H54 (cell line): ENCODE measurements around the gene MVB12B.

Experiments used
- DNase-seq: peaks from one replicate; pipeline ENCODE4 v3.0.0; 2011; ENCODE audit warnings: low spot score, mixed read lengths; ENCODE audit not compliant: insufficient read length
- FAIRE-seq: peaks from 3 replicates; lab custom pipeline; 2011; peaks lifted over from hg19 to GRCh38; lab: Jason Lieb, UNC
- POLR2A ChIP-seq: IDR thresholded peaks from 2 replicates; pipeline ENCODE4 v1.6.1; 2011; ENCODE audit warnings: low read depth, mild to moderate bottlenecking, low read length

Gene MVB12B

DNA sequence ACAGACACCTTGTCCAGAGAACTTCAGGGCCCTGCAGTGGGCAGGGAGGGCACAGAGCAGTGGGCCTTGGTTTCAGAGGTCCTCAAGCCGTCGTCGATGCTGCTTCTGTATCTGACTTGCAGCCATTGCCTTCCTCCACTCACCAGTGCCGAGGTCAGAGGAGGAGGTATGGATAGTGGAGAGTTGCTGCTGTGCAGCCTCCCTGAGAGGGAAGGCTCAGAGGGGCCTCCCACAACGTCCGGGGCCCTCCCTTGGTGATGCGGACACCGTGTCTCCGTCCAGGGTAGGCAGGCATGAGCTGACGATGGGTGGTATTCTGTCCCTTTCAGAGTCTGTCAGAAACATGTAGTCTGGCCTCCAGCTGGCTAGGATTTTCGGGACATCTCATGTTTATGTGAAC lies 73.9 kb downstream of the MVB12B start:
- TF ChIP-seq POLR2A = no peak
- no peak for FAIRE-seq
- DNase-seq = no peak

DNA sequence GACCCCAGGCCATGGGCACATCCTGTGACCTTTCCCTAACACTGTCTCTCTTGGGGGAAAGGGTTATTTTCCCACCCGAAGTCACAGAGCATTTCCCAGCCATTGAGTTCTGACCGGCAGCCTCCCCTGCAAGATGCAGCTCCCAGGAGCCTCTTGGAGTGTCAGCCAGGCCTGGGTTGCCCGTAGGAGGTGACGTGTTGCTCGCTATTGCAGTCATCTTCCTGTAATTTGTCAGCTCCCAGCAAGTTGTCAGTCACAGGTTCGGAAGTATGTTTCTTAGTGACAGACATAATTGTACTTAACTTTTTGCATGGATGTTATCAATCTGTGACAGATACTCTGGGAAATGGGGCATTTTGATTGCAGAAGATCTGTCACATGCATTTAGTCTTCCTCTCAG lies 74.5 kb downstream of the MVB12B start:
- FAIRE-seq = no peak
- TF ChIP-seq POLR2A = no peak
- no peak for DNase-seq

DNA sequence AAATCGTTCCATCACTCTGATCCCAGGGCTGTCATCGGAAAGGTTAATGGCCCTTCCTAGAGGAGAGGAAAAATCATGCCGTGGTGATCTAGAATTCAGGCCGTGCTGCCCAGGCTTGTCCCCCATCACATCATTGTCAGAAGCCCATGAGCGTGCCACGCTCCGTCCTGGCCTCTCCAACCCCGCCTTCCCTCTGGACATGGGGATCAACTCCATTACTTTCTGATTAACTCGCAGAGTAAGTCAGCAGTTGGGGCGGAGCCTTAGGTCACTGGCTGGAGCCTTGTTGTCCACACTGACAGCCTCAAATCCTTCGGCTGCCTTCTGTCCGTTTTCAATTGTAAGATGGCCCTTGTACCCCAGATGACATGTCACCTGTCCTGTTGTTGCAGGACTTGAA lies 75.0 kb downstream of the MVB12B start:
- FAIRE-seq (no peak), DNase-seq (no peak)
- no peak for TF ChIP-seq POLR2A

DNA sequence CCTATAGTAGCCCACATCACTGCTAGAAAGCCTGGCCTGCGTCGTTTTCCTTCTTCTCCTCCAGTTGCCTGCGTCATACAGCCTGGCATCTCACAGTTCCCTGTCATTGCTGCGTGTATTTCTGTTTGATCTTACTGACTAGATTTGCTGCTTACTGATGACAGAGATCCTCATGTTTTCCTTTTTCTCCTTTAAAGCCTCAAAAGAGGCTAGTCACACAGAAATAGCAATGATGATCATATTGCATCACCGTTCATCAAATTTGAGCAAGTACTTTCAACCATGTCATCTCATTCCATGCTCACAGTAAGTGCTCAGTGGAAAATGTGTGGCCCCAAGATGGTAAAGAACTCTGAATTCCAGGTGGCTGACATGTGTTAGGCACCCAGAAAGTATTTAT lies 76.8 kb downstream of the MVB12B start:
- DNase-seq = no peak
- no peak for FAIRE-seq
- TF ChIP-seq POLR2A = no peak

DNA sequence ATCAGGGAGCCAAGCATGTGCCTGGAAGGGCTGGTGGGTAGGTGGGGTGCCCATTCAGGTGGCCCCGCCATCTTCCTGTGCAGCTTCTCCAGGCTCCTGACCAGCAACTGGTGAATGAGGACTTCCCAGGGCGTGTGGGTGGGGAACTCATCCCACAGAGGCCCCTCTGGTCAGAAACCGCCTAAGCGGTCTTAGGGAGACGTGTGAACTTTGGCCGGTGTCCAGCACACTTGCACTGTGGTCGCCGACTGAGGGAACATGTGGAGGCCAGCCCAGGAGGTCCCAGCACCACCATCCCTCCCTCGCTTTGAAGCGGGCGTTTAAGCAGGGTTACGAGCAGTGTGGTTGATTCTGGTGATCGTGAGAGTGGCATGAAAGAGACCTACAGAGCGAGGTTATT lies 77.8 kb downstream of the MVB12B start:
- no peak for TF ChIP-seq POLR2A
- no peak for FAIRE-seq
- DNase-seq = no peak

DNA sequence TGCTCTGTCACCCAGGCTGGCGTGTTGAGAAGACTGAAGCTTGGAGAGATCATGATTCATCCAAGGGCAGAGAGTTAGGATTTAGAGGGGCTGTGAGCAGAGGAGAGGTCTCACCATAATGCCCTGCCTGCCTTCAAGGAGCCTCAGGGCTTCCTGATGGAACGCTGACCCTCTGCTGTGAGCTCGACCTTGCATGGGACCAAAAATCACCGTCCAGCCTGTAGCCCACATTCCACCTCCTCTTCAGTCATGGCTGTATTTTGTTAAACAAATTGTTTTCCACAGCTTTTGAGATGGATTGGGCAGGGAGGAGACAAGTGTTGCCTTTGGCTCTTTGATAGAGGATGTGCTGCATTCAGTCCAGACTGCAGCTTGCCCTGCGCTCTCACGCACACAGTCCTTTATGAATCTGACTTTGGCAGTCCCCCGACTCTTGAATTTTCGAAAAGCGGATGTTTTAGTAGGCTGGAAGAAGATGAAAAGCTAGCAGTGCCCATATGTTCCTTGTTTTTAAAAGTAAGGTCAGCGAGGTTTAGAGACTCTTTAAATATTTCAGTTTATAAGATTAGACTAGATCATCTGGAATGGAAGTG lies 79.5 kb downstream of the MVB12B start:
- DNase-seq (no peak), FAIRE-seq (no peak)
- no peak for TF ChIP-seq POLR2A

DNA sequence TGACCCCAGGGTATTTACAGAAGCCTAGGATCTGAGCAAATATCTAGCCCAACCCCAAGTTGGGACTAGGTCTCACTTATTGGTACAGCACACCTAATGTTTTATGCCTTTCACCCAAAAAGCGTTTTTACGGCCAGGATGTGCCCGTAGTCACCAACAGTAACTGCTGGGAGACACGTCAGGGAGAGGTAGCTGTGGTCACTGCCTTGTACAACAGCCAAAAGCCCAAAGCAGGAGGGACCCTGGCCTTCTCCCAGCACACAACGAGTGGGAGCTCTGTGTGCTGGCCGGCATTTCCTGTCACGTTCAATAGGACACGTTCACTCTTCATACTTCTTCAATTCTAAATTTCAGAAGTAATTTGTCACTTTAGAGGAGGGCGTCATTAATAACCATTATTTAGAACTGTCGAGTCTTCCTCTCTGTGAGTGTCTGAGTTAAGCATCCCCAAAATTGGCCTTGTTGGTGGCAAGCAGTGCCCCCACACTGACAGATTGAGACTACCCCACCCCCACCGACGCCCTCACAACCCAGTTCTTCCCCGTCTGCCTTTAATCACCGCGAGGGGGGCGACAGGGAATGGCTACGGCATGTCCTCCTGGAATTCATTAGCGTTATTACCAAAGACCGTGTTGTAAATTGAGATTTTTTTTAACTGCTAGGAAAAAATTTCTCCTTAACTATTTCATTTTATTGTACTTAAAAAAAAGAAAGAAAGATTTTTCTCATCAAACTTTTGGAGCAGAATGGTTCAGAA lies 80.7 kb downstream of the MVB12B start:
- DNase-seq (no peak), FAIRE-seq (no peak)
- no peak for TF ChIP-seq POLR2A

DNA sequence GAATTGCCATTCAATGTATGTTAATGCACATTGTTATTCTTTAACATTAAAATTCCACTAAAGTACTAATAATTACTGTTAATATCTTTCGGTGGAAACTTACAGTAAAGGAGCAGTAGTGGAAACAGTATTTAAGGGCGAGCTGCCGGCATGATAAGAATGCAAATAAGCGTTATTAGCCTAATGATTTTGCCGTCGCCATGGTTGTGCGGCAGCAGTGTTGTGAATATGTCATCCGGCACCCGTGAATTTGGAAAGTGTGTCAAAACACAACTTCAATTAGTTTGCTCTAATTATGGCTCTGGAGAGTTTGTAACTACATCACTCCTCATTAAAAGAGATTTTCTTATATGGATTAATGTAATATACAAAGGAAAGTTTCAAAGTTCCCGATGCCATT lies 81.4 kb downstream of the MVB12B start:
- DNase-seq (no peak), FAIRE-seq (no peak)
- no peak for TF ChIP-seq POLR2A

DNA sequence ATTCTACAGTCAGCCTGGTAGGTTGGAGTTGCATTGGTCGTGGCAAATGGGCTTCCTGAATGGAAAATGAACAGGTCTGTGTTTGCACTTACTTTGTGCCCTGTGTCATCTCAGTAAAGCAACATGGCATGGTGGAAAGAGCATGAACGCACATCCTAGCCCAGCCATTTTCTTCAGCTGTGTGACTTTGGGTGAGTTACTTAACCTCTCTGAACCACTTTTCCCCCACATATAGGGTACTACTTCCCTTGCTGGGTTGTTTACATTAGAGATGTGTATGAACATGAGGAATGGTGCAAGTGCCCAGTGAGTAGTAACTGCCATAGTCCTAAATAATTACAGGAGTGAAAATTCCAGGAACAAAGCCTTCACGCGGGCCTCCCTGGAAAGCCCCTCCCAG lies 83.6 kb downstream of the MVB12B start:
- no peak for DNase-seq
- TF ChIP-seq POLR2A = no peak
- no peak for FAIRE-seq

DNA sequence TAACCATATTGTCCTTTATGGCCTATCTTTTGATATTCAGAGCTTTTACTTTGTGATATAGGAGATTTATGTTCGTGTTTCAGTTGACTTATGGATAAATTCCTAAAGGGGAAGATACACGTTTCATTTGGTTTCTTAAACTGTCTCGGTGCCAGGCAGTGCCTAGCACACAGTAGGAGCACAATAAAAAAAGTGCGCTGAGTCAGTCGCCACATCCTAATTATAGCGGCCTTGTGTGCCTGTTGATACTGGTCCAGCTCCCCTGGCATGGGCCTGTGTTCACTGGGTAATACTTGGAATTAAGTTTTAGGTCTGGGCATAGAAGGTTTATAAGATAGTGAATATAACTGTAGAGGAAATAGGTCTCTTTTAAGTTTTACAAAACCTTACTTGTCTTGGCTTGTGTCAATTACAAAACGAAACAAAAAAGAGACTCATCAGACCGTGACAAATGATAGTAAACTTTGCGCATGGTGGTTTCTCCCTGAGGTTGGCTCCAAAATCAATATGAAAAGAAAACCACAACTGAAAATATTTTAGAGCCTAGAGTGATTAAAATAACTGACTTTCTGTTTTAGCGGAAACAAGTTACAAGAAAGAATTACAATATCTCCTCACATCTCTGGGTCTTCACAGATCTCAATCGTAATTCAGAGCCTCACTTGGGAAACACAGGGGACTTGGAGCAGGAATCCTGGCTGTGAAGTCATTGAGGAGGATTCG lies 84.8 kb downstream of the MVB12B start:
- no peak for TF ChIP-seq POLR2A
- no peak for DNase-seq
- FAIRE-seq = no peak

DNA sequence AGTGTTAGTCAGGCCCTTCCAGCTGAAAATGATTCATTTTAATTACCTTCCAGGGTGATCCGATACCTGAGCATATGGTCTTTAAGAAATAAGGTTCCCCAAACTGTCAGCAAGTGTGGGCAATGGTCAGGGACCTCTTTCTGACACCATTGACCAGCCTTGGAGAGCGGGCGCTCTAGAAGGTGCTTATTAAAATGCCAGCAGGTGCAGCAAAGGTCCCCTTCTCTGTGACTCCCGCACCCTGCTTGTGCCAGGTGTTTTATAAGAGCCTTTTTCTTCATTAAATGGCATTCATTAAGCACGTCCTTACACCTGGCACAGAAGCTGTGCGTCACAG lies 85.3 kb downstream of the MVB12B start:
- DNase-seq = no peak
- no peak for FAIRE-seq
- TF ChIP-seq POLR2A = no peak

DNA sequence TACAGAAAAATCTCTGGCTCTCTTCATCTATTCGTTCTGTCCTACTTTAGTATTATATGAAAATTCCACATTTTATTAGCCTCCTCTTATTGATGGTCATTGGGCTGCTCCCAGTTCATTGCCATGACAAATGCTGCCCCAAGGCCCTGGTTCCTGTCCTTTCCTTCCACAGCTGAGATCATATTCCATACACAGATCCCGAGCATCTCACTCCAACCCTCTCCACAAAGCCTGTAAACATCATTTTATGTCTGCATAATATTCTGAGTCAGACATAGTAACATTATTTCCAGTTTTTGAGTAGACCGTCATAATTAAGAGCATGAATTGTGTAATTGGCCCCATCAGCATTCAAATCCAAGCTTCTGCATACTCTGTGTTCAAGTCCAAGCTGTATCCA lies 86.3 kb downstream of the MVB12B start:
- FAIRE-seq (no peak), DNase-seq (no peak)
- TF ChIP-seq POLR2A = no peak

DNA sequence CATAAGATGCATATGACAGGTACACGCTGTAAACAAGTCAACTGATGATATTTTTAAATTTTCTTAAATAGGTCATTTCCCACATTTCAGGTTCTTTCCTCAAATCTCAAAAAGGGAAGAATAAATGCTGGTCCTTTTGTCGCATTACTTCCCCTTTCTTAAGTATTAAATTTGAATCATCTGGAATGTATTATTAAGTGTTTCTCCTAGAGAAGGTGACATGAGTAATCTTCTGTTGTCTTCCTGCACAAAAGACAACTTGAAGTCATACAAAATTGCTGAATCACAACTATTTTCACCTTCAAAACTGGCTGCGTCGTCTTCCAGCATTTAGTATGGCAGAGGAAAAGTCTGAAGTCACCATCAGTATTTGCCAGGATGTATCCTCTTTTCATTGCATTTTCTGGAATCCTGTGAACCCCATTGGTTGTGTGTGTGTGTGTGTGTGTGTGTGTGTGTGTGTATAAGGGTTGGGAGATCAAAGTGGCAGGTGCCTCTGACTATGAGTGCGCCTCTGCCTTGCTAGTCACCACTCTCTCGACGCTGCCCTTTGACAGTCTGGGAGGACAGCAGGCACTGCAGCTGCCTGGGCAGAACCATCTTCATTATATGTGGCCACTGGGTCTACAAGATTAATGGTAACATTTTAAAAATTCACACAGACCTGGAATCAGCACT lies 86.9 kb downstream of the MVB12B start:
- FAIRE-seq = no peak
- no peak for TF ChIP-seq POLR2A

DNA sequence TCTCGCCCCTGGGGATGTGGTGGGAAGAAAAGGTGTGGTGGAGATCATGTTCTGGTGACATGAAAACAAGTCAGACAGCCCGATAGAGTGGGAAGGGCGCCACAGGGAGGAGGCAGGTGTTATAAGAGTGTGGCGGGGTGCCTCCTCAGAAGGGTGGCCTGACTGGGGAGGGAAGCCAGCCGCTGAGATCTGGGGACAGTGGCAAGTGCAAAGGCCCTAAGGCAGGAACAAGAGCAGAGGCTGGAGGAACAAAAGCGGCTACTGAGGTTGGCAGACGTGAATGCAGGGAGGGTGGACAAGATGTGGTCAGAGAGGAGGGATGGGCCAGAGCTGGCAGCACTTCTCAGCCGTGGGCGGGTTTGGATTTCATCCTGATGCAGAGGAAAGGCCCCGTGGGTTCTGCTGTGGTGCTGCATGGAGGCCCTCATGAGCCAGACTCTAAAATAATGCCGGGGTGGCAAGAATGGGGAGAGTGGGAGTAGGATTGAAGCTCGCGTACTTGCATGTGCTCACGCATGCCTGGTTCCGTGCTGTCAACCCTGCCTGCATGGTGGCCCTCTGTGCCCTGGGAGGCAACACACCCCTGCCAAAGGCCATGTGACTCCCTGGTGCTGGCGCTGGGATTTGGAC lies 89.2 kb downstream of the MVB12B start:
- no peak for FAIRE-seq
- no peak for DNase-seq
- TF ChIP-seq POLR2A = no peak

More for the DNA sequence above, 86.9 kb downstream of the MVB12B start:
- DNase-seq = no peak
